Stimulated activated CD8-positive, alpha-beta memory T cell treated with anti-CD3 and anti-CD28 coated beads, Interleukin-7, amount 100 ng/mL, for 24 hours (primary cell): ENCODE results near the gene KLHDC7B.
A peak's percentile ranks its signal among the peaks of the same experiment; 100 is the strongest.

Experiments
- DNase-seq: peaks from one replicate; pipeline ENCODE4 v3.0.0-alpha.2; 2020; ENCODE audit warnings: low read depth

KLHDC7B gene

GRCh38 chr22:50595189-50595588 lies 49.5 kb downstream of the KLHDC7B start:
- DNase-seq = no peak

GRCh38 chr22:50597097-50597496 lies 51.4 kb downstream of the KLHDC7B start:
- DNase-seq = no peak

- peak; percentile 41 for DNase-seq
These were observed 54.2 kb downstream of the KLHDC7B start for GRCh38 chr22:50599816-50600455.

GRCh38 chr22:50600538-50600937 lies 54.8 kb downstream of the KLHDC7B start, which contains the start of gene MAPK8IP2:
Gene MAPK8IP2, plus strand, starts transcription at chr22:50600793. Its CDS starts 26 bp downstream, at chr22:50600819.
- DNase-seq = no peak
